GM04504 (cell line): ENCODE results near the gene CIITA.
"Not testable (repeated sequence)": the region's sequence is repeated elsewhere in the genome, so short reads cannot be mapped to it uniquely, and the experiment has no call there.

Source experiments
- DNase-seq: peaks from one replicate; pipeline ENCODE4 v3.0.0-alpha.2; 2012; ENCODE audit warnings: low read depth

Gene CIITA

GRCh38 chr16:10934325-10935107 is 57.5 kb downstream of the CIITA start:
- no peak for DNase-seq

- DNase-seq: no peak
Measured at GRCh38 chr16:10935226-10935915, 58.4 kb downstream of the CIITA start.

DNA sequence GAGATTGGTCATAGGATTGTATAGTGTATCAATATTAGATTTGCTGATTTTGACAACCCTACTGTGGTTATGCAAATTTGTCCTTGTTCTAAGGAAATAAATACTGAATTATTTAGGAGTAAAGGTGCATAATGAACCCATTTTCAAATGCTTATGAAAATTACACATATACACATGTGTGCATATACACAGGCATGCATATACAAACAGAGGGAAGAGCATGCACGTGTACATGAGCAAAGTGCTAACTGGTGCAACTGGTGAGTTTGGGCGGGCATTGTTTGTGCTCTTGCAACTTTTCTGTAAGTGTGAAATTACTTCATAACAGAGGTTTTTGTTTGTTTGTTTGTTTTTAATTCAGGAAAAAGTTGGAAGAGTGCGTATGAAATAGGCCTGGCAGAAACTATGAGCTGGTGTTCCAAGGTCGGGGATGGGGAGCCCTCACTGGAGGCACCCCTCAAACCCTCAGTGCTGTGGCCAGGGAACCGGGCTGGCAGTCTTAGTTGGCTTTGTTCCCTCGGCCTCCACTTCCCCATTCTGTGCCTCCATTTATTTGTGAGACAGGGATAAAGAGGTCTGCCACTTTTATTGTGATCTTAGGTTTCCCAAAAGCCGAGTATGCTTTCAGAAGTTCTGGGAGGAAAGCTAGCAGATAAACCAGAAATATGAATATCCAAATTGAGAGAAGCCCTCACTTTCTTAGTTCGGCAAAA is 59.4 kb downstream of the CIITA start:
- DNase-seq: no peak

DNA sequence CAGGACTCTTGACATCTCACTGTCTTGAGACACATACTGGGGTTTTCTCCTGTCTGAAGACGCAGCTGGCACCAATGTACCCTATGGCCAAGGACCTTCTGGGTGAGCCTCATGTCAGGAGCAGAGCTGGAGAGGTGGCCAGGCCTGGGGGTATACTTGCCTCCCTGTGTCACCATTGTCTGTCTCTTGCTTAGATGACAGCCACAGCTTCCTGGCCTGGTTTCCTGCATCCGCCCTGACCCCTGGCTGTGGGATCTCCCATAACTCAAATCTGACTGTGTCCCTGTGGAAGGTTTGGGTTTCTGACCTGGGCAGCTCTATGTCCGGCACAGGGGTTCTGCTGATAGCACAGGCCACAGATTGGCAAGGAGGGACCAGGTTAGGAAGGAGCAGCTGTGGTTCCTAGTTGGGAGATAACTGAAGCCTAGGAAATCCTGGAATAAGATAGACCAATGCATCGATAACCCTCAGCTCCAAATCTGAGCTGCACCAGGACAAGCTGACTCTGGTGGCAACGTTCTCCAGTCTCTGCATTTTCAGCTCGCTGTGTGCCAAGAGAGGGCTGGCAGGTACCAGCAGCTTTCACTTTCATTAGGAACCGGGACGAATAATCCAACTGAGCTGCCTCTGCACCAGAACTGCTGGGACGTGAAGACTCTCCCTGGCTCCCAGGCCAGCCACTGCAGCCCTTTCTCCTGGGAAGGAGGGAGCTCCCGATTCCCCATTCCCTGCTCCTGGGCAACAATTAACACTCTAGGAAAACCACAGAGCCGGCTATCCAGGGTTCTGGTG is 60.3 kb downstream of the CIITA start:
- DNase-seq: no peak

DNA sequence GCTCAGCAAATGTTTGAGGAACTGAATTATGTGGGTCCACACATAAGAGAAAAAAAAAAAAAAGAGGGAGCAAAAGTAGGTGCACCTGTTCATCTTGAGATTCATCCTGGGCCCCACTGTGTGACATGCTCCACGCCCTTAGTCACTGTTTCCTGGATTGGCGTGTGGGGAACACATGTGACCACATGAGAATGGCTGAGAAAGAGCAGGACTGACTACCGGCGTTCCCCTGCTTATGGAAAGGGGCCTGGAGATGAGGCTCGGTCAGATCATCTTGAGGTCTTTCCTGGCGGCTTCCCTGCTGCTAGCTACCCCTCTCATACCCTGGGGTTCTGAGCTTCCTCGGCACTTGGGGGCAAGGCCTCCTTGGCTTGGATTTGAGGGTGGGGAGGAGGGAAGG is 61.3 kb downstream of the CIITA start:
- no peak for DNase-seq

- no peak for DNase-seq
Measured at GRCh38 chr16:10938796-10939648, 62.0 kb downstream of the CIITA start.

GRCh38 chr16:10939649-10940234 is 62.7 kb downstream of the CIITA start:
- no peak for DNase-seq

- DNase-seq: no peak
Measured at GRCh38 chr16:10940501-10941079, 63.6 kb downstream of the CIITA start.

DNA sequence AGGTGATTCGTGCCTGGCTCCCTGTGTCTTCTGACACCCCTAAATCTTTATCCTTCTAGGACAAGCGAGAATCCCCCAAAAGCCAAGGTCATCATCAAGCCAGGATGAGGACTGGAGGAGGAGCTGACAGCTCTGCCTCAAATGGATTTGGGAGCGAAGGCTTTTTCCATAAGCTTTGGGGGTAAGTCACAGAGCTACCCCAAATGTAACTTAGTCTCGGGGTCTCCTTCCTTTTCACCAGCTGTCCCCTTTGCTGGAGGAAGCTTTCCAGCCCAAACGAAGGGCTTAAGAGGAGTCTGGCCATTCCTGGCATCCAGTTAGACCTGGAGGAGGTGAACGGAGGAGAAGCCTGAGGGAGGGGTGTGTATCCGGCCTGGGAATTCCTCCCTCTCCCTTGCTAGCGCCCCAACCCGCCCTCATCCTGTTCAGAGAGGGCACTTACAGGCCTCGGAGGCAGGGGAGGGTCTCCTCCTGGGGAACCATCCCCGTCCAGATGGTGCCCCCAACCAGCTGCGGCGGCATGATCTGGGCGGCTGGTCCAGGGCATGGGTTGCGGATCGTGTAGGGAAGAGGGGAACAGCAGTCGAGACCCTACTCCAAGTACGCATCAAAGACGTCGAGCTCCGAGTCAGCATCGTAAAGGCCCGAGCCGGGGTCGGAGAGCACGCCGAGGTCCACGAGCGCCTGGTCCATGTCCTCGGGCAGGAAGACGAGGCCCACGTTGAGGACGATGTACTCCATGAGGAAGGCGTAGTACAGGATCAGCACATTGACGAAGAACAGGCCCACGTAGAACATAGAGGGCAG is 64.3 kb downstream of the CIITA start:
- no peak for DNase-seq

DNA sequence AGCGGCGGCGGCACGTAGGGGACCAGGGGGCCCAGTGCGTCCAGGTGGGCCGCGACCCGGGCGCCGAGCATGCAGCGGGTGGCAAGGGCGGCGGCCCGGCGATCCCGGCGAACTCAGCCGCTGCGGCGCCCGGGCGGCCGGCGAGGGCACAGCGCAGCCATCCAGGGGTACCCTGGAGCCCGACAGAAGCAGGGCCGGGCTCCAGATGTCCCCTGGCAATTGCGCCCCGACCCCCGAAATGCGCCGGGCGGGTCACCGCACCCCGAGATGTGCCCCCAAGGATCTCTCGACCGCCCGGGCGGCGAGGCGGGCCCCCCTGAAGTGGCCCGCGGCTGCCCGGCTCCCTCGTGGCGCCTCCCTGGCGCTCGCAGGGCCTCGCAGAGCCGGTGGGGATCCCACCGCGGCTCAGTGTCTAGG is 64.9 kb downstream of the CIITA start:
- DNase-seq: not testable (repeated sequence)

GRCh38 chr16:10942352-10943063 is 65.5 kb downstream of the CIITA start, which contains the start of gene DEXI:
DEXI (minus strand) TSS chr16:10942468; CDS start chr16:10942005, 463 bp downstream.
- DNase-seq: peak; percentile 79

DNA sequence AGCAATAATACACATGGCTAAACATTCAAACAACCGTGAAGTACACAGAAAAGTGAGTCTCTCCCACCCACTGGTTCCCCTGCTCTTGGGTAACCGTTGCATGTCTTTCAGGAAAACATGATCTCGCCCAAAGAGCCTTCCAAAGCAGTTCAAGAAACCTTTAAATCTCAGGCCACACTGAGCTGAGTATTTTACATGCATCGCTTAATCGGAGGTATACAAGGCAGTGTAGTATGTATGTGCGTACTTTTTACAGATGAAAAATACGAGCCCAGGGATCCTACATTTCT is 66.0 kb downstream of the CIITA start:
- DNase-seq: no peak

- peak; percentile 91 for DNase-seq
Measured at GRCh38 chr16:10944249-10945064, 67.5 kb downstream of the CIITA start, which contains the start of gene CLEC16A. CLEC16A (plus strand) TSS chr16:10944564; CDS start chr16:10944718, 154 bp downstream.

DNA sequence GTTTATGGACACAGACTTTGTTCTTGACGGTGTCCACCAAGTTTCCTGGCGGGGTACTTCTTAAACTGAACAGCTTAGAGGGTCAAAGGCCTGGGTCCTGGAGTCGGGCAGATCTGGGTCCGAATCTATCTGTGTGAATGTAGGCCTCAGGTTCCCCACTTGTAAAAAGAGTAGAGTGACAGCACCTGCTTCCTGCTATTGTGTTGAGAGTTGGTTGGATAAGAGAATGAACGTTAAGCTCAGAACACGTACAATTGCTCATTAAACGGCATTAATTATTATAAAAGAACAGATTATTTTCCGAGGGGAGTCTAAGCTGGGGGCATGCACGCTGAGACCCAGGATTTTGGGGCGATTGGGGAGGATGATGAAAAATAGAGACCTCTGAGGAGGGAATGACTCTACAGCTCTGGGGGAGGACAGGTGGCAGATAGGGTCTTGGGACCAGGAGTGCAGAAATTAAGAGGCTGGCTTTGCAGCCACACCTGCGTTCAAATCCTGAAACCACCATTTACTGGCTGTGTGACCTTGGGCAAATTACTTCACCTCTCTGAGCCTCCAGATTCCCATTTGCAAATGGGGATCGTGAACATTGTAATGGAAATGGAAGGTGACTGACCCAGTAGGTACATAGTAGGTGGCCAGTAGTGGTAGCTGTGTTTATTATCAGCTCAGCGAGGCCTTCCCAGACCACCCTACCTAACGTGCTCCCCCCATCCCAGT is 68.2 kb downstream of the CIITA start:
- DNase-seq: no peak

DNA sequence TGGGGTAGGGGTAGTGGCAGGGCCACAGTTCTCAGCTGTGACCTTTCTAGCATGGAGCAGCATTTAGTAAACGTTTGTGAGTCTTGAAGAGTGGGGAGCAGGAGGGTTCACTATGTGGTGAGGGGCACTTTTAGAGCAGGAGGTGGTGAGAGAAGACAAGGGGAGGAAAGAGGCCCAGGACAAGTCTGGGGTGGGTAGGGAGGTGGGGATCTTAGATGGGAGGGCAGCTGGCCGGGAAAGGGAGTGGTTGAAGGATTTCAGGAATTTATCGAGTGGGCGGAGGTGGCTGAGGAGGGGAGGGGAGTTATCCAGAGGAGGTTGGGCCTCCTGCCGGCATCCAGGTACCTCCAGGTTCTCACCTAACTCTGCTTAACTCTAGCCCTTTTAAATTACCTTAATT is 69.3 kb downstream of the CIITA start:
- no peak for DNase-seq

- DNase-seq: no peak
Measured at GRCh38 chr16:10947211-10947787, 70.3 kb downstream of the CIITA start.

GRCh38 chr16:10949424-10949970 is 72.5 kb downstream of the CIITA start:
- DNase-seq: no peak
